ENCODE results near the gene DERL3.

The DERL3 gene

GRCh38 chr22:23834406-23834792, 4.4 kb downstream of the DERL3 start:
- no peaks in the 10 kb centered on the region for H3K27me3 ChIP-seq (ENCODE audit: control insufficient read depth, insufficient read depth, low read length)
- peaks cover 23% of the 10 kb centered on the region for H3K4me1 ChIP-seq (ENCODE audit: control insufficient read depth, insufficient read depth, low read length)
- H3K9ac ChIP-seq (ENCODE audit: low read length) = no peak overlapping the region
- H3K36me3 ChIP-seq (ENCODE audit: control insufficient read depth, insufficient read depth, low read length) = no peaks in the 10 kb centered on the region
- H3K4me3 ChIP-seq (ENCODE audit: low read length) = no peak overlapping the region
- no peaks in the 10 kb centered on the region for H3K9me3 ChIP-seq (ENCODE audit: control insufficient read depth, low read length)

GRCh38 chr22:23833911-23834317, 4.9 kb downstream of the DERL3 start:
- no peaks in the 10 kb centered on the region for H3K36me3 ChIP-seq (ENCODE audit: control insufficient read depth, insufficient read depth, low read length)
- peaks cover 21% of the 10 kb centered on the region for H3K4me1 ChIP-seq (ENCODE audit: control insufficient read depth, insufficient read depth, low read length)

GRCh38 chr22:23833017-23833751, 5.6 kb downstream of the DERL3 start:
- H3K9ac ChIP-seq (ENCODE audit: low read length) = no peak overlapping the region
- H3K36me3 ChIP-seq (ENCODE audit: control insufficient read depth, insufficient read depth, low read length) = no peaks in the 10 kb centered on the region
- H3K4me3 ChIP-seq (ENCODE audit: low read length) = no peak overlapping the region
- no peaks in the 10 kb centered on the region for H3K27me3 ChIP-seq (ENCODE audit: control insufficient read depth, insufficient read depth, low read length)
- H3K4me1 ChIP-seq (ENCODE audit: control insufficient read depth, insufficient read depth, low read length) = peaks cover 16% of the 10 kb centered on the region
- no peaks in the 10 kb centered on the region for H3K9me3 ChIP-seq (ENCODE audit: control insufficient read depth, low read length)

More at GRCh38 chr22:23833911-23834317, 4.9 kb downstream of the DERL3 start:
- no peaks in the 10 kb centered on the region for H3K27me3 ChIP-seq (ENCODE audit: control insufficient read depth, insufficient read depth, low read length)
- H3K9me3 ChIP-seq (ENCODE audit: control insufficient read depth, low read length) = no peaks in the 10 kb centered on the region
- no peak overlapping the region for H3K9ac ChIP-seq (ENCODE audit: low read length)
- H3K4me3 ChIP-seq (ENCODE audit: low read length) = no peak overlapping the region

GRCh38 chr22:23832226-23833016, 6.4 kb downstream of the DERL3 start:
- H3K36me3 ChIP-seq (ENCODE audit: control insufficient read depth, insufficient read depth, low read length) = no peaks in the 10 kb centered on the region
- H3K4me1 ChIP-seq (ENCODE audit: control insufficient read depth, insufficient read depth, low read length) = peaks cover 9% of the 10 kb centered on the region
- no peak overlapping the region for H3K9ac ChIP-seq (ENCODE audit: low read length)

GRCh38 chr22:23831781-23832180, 7.0 kb downstream of the DERL3 start:
- Histone ChIP-seq H3K27me3 (ENCODE audit: control insufficient read depth, insufficient read depth, low read length) (no peaks in the 10 kb centered on the region), H3K9ac (ENCODE audit: low read length) (no peak overlapping the region), H3K36me3 (ENCODE audit: control insufficient read depth, insufficient read depth, low read length) (peaks cover 5% of the 10 kb centered on the region), H3K9me3 (ENCODE audit: control insufficient read depth, low read length) (no peaks in the 10 kb centered on the region), H3K4me3 (ENCODE audit: low read length) (no peak overlapping the region), H3K4me1 (ENCODE audit: control insufficient read depth, insufficient read depth, low read length) (peaks cover 7% of the 10 kb centered on the region)

More at GRCh38 chr22:23832226-23833016, 6.4 kb downstream of the DERL3 start:
- Histone ChIP-seq H3K27me3 (ENCODE audit: control insufficient read depth, insufficient read depth, low read length) (no peaks in the 10 kb centered on the region), H3K9me3 (ENCODE audit: control insufficient read depth, low read length) (no peaks in the 10 kb centered on the region), H3K4me3 (ENCODE audit: low read length) (no peak overlapping the region)

- H3K4me3 ChIP-seq (ENCODE audit: low read length) = no peak overlapping the region
- H3K9ac ChIP-seq (ENCODE audit: low read length) = no peak overlapping the region
- no peaks in the 10 kb centered on the region for H3K27me3 ChIP-seq (ENCODE audit: control insufficient read depth, insufficient read depth, low read length)
- H3K36me3 ChIP-seq (ENCODE audit: control insufficient read depth, insufficient read depth, low read length) = peaks cover 10% of the 10 kb centered on the region
- H3K4me1 ChIP-seq (ENCODE audit: control insufficient read depth, insufficient read depth, low read length) = peaks cover 4% of the 10 kb centered on the region
- no peaks in the 10 kb centered on the region for H3K9me3 ChIP-seq (ENCODE audit: control insufficient read depth, low read length)
Measured at GRCh38 chr22:23831261-23831660, 7.5 kb downstream of the DERL3 start.

GRCh38 chr22:23829845-23830372, 8.9 kb downstream of the DERL3 start:
- Histone ChIP-seq H3K36me3 (ENCODE audit: control insufficient read depth, insufficient read depth, low read length) (peaks cover 19% of the 10 kb centered on the region), H3K27me3 (ENCODE audit: control insufficient read depth, insufficient read depth, low read length) (no peaks in the 10 kb centered on the region)

GRCh38 chr22:23828800-23829680, 9.8 kb downstream of the DERL3 start:
- H3K36me3 ChIP-seq (ENCODE audit: control insufficient read depth, insufficient read depth, low read length) = peaks cover 25% of the 10 kb centered on the region
- H3K27me3 ChIP-seq (ENCODE audit: control insufficient read depth, insufficient read depth, low read length) = no peaks in the 10 kb centered on the region
- no peak overlapping the region for H3K9ac ChIP-seq (ENCODE audit: low read length)
- no peaks in the 10 kb centered on the region for H3K9me3 ChIP-seq (ENCODE audit: control insufficient read depth, low read length)
- no peak overlapping the region for H3K4me3 ChIP-seq (ENCODE audit: low read length)
- H3K4me1 ChIP-seq (ENCODE audit: control insufficient read depth, insufficient read depth, low read length) = no peaks in the 10 kb centered on the region

More at GRCh38 chr22:23829845-23830372, 8.9 kb downstream of the DERL3 start:
- Histone ChIP-seq H3K4me1 (ENCODE audit: control insufficient read depth, insufficient read depth, low read length) (no peaks in the 10 kb centered on the region), H3K9ac (ENCODE audit: low read length) (no peak overlapping the region), H3K9me3 (ENCODE audit: control insufficient read depth, low read length) (no peaks in the 10 kb centered on the region), H3K4me3 (ENCODE audit: low read length) (no peak overlapping the region)

GRCh38 chr22:23827351-23827995, 11.3 kb downstream of the DERL3 start:
- peaks cover 32% of the 10 kb centered on the region for H3K36me3 ChIP-seq (ENCODE audit: control insufficient read depth, insufficient read depth, low read length)
- H3K9ac ChIP-seq (ENCODE audit: low read length) = no peak overlapping the region
- no peak overlapping the region for H3K4me3 ChIP-seq (ENCODE audit: low read length)
- H3K9me3 ChIP-seq (ENCODE audit: control insufficient read depth, low read length) = no peaks in the 10 kb centered on the region
- no peaks in the 10 kb centered on the region for H3K4me1 ChIP-seq (ENCODE audit: control insufficient read depth, insufficient read depth, low read length)
- no peaks in the 10 kb centered on the region for H3K27me3 ChIP-seq (ENCODE audit: control insufficient read depth, insufficient read depth, low read length)

- Histone ChIP-seq H3K4me1 (ENCODE audit: control insufficient read depth, insufficient read depth, low read length) (no peaks in the 10 kb centered on the region), H3K9ac (ENCODE audit: low read length) (no peak overlapping the region), H3K9me3 (ENCODE audit: control insufficient read depth, low read length) (no peaks in the 10 kb centered on the region), H3K4me3 (ENCODE audit: low read length) (no peak overlapping the region), H3K27me3 (ENCODE audit: control insufficient read depth, insufficient read depth, low read length) (no peaks in the 10 kb centered on the region), H3K36me3 (ENCODE audit: control insufficient read depth, insufficient read depth, low read length) (peaks cover 32% of the 10 kb centered on the region)
Measured at GRCh38 chr22:23826510-23827350, 12.1 kb downstream of the DERL3 start.

Measured in mucosa of stomach (tissue), 1 donor.